Spleen (tissue), 11 donors: ENCODE measurements around the gene OR9Q1. TPM values are rescaled to one million over a fixed set of nuclear protein-coding genes. Genes with fewer than 3 reads are reported as not detected.

Source experiments
- DNase-seq: peaks from one replicate; pipeline ENCODE4 v3.0.0-alpha.2; 2020
- H3K27ac ChIP-seq, 8 donors: fragments of 200-600 bp; sonication (generic) in 7 of 8; 1 replicate in 4 of 8; 2 replicates in 4 of 8; pipeline versions ENCODE4 v1.5.0 to v1.8.0; 2016 to 2021; ENCODE audit warnings: inconsistent platforms in 4 of 8, mild to moderate bottlenecking in 4 of 8, moderate library complexity in 1 of 8
- H3K27me3 ChIP-seq, 7 donors: fragments of 200-600 bp; sonication (generic) in 6 of 7; replicated peaks in 1 of 7; 1 replicate in 4 of 7; 2 replicates in 3 of 7; pipeline versions ENCODE4 v1.5.0 to v1.8.0; 2016 to 2021; ENCODE audit warnings: inconsistent platforms in 3 of 7, mild to moderate bottlenecking in 1 of 7
- H3K36me3 ChIP-seq, 6 donors: fragments of 200-600 bp; sonication (generic) in 5 of 6; 1 replicate in 4 of 6; 2 replicates in 2 of 6; pipeline versions ENCODE4 v1.5.0 to v1.8.0; 2016 to 2021; ENCODE audit warnings: inconsistent platforms in 2 of 6
- H3K4me1 ChIP-seq, 6 donors: fragments of 200-600 bp; sonication (generic) in 5 of 6; 1 replicate in 3 of 6; 2 replicates in 3 of 6; pipeline versions ENCODE4 v1.5.0 to v1.8.0; 2016 to 2021; ENCODE audit warnings: inconsistent platforms in 3 of 6
- H3K4me3 ChIP-seq, 8 donors: fragments of 200-600 bp; sonication (generic) in 7 of 8; 1 replicate in 4 of 8; 2 replicates in 4 of 8; pipeline versions ENCODE4 v1.5.0 to v1.8.0; 2016 to 2021; ENCODE audit warnings: inconsistent platforms in 4 of 8, mild to moderate bottlenecking in 4 of 8, moderate library complexity in 2 of 8
- H3K9me3 ChIP-seq, 8 donors: fragments of 200-600 bp; sonication (generic) in 7 of 8; 1 replicate in 4 of 8; 2 replicates in 4 of 8; pipeline versions ENCODE4 v1.5.0 to v1.8.0; 2016 to 2021; ENCODE audit warnings: inconsistent platforms in 4 of 8
- CTCF ChIP-seq, 11 experiments: fragments of 200-600 bp in 7 of 11; fragments of 450-650 bp in 4 of 11; sonication (generic) in 4 of 11; IDR thresholded peaks in 8 of 11; conservative IDR thresholded peaks in 3 of 11; 1 replicate in 7 of 11; 2 replicates in 4 of 11; pipeline versions ENCODE4 v1.4.0 to v1.8.0; 2016 to 2021; ENCODE audit warnings: antibody characterized with exemption in 11 of 11, inconsistent platforms in 4 of 11, mild to moderate bottlenecking in 1 of 11
- POLR2A ChIP-seq, 3 donors: fragments of 450-650 bp; IDR thresholded peaks; one replicate each; pipeline ENCODE4 v1.5.1; 2017; ENCODE audit warnings: antibody characterized with exemption in 3 of 3, mild to moderate bottlenecking in 1 of 3
- POLR2AphosphoS5 ChIP-seq, 3 donors: sonication (generic); formaldehyde crosslinking; IDR thresholded peaks; one replicate each; pipeline ENCODE4 v1.5.1; 2017; ENCODE audit warnings: antibody characterized with exemption in 3 of 3
- WGBS, 5 donors: extraction: QIAGEN DNeasy Blood & Tissue Kit in 3 of 5; methylation state at CpG; one replicate each; pipeline versions ENCODE4 v1.1.5 to v1.1.7; 2013 to 2018; 5-methylcytosine and 5-hydroxymethylcytosine counted together
- intact Hi-C: fragments of 100-400 bp; cut with DNase I; formaldehyde crosslinking; loops from one replicate; pipeline ENCODE4 v1.15.0; 2023; ENCODE audit warnings: low total_unique reads
- polyA plus RNA-seq, 3 donors: library from polyadenylated mRNA; stranded (reverse); fragments of 200-250 nt; gene quantifications; one replicate each; pipeline ENCODE4 v1.2.1, GENCODE V29; 2013
- total RNA-seq, 7 donors: library from RNA; depleted of rRNA in 3 of 7; stranded (reverse); fragments of >200 nt in 3 of 7; fragmentation: NEBNext Ultra II Directional in 4 of 7; extraction: Animal tissue kit (Norgen Biotek cat#: 25700) in 4 of 7; gene quantifications; one replicate each; pipeline versions ENCODE4 v1.1.0 to v1.2.1, GENCODE V29; 2016 to 2021
- donor health status: healthy with polysubstance abuse.
- donor health status: DM: no; HTN: no; CAD: no; lungs with moderate emphysema.
- donor health status: DM: no; HTN: no; CAD: no.
- donor health status: Bipolar disorder and iron deficiency.
- donor health status: healthy.
- donor health status: DM: no; HTN: no; CAD: no.
- donor health status: DM: yes; HTN: yes; CAD: no.

The OR9Q1 gene
- total and polyA plus RNA-seq, 10 donors: not detected

GRCh38 chr11:58075781-58076180 is 52.1 kb downstream of the OR9Q1 start:
- intact Hi-C loops: no loop called here
- no peaks in the 10 kb centered on the region for H3K4me1 ChIP-seq
- 33 to 44% (median 38%) methylated on average over 2 of the region's 2 CpGs for WGBS, 5 donors
- H3K36me3 ChIP-seq: no peaks in the 10 kb centered on the region
- no peak for DNase-seq
- no peak overlapping the region for H3K4me3 ChIP-seq
- TF ChIP-seq CTCF (IDR thresholded peaks at IDR 0.05 in 8 of 11, conservative IDR thresholded peaks at IDR 0.05 in 3 of 11) (no peak), POLR2AphosphoS5 (IDR thresholded peaks at IDR 0.05) (no peak), POLR2A (IDR thresholded peaks at IDR 0.05) (no peak)
- no peaks in the 10 kb centered on the region for H3K27me3 ChIP-seq
- no peak overlapping the region for H3K27ac ChIP-seq
- H3K9me3 ChIP-seq: peaks cover 0 to 17% (median 0%) of the 10 kb centered on the region in 8 donors

- no peak for DNase-seq
- peaks cover 0 to 4% (median 0%) of the 10 kb centered on the region in 7 donors for H3K27me3 ChIP-seq
- intact Hi-C loops: no loop called here
- H3K36me3 ChIP-seq: no peaks in the 10 kb centered on the region
- no peaks in the 10 kb centered on the region for H3K4me1 ChIP-seq
- H3K9me3 ChIP-seq: peaks cover 0 to 20% (median 9%) of the 10 kb centered on the region in 8 donors
- WGBS, 5 donors: 34 to 73% (median 62%) methylated on average over 2 of the region's 2 CpGs
- H3K27ac ChIP-seq: no peak overlapping the region
- no peak overlapping the region for H3K4me3 ChIP-seq
- TF ChIP-seq POLR2A (IDR thresholded peaks at IDR 0.05) (no peak), POLR2AphosphoS5 (IDR thresholded peaks at IDR 0.05) (no peak), CTCF (IDR thresholded peaks at IDR 0.05 in 8 of 11, conservative IDR thresholded peaks at IDR 0.05 in 3 of 11) (no peak)
These were observed 62.8 kb downstream of the OR9Q1 start for GRCh38 chr11:58086528-58086927.

- DNase-seq: no peak
- Histone ChIP-seq H3K27me3 (no peaks in the 10 kb centered on the region), H3K4me3 (no peak overlapping the region), H3K27ac (no peak overlapping the region), H3K36me3 (no peaks in the 10 kb centered on the region), H3K9me3 (peaks cover 0 to 19% (median 11%) of the 10 kb centered on the region in 8 donors), H3K4me1 (no peaks in the 10 kb centered on the region)
- intact Hi-C loops: no loop called here
- 87 to 96% (median 93%) methylated on average over 2 of the region's 2 CpGs for WGBS, 5 donors
- TF ChIP-seq POLR2A (IDR thresholded peaks at IDR 0.05): no peak
- no peak for TF ChIP-seq CTCF (IDR thresholded peaks at IDR 0.05 in 8 of 11, conservative IDR thresholded peaks at IDR 0.05 in 3 of 11)
- TF ChIP-seq POLR2AphosphoS5 (IDR thresholded peaks at IDR 0.05): no peak
These were observed 73.8 kb downstream of the OR9Q1 start for GRCh38 chr11:58097437-58097836.

GRCh38 chr11:58121096-58121495 is 97.4 kb downstream of the OR9Q1 start:
- WGBS, 5 donors: 61 to 80% (median 70%) methylated on average over 1 of the region's 1 CpG
- no peak for DNase-seq
- TF ChIP-seq POLR2AphosphoS5 (IDR thresholded peaks at IDR 0.05) (no peak), CTCF (IDR thresholded peaks at IDR 0.05 in 8 of 11, conservative IDR thresholded peaks at IDR 0.05 in 3 of 11) (no peak), POLR2A (IDR thresholded peaks at IDR 0.05) (no peak)

More at GRCh38 chr11:58121096-58121495, 97.4 kb downstream of the OR9Q1 start:
- peaks cover 0 to 8% (median 0%) of the 10 kb centered on the region in 7 donors for H3K27me3 ChIP-seq
- no peak overlapping the region for H3K4me3 ChIP-seq
- H3K36me3 ChIP-seq: no peaks in the 10 kb centered on the region
- no peak overlapping the region for H3K27ac ChIP-seq
- H3K4me1 ChIP-seq: no peaks in the 10 kb centered on the region
- H3K9me3 ChIP-seq: peaks cover 0 to 1% (median 0%) of the 10 kb centered on the region in 8 donors
- intact Hi-C loops: no loop called here
